Prostate gland (tissue), 2 donors: ENCODE measurements around the gene UBN1.

Experiments
- POLR2A ChIP-seq: fragments of 450-650 bp; IDR thresholded peaks from one replicate; pipeline ENCODE4 v1.6.1; 2016; ENCODE audit warnings: antibody characterized with exemption, mild to moderate bottlenecking
- TF ChIP-seq, protein P1 (sequence below), 4 experiments: fragments of 200-600 bp in 2 of 4; fragments of 450-650 bp in 2 of 4; sonication (generic) in 2 of 4; IDR thresholded peaks; 1 replicate in 3 of 4; 2 replicates in 1 of 4; pipeline ENCODE4 v1.5.1; 2016 to 2019; ENCODE audit warnings: antibody characterized with exemption in 4 of 4, mild to moderate bottlenecking in 2 of 4, moderate library complexity in 2 of 4

DNA sequence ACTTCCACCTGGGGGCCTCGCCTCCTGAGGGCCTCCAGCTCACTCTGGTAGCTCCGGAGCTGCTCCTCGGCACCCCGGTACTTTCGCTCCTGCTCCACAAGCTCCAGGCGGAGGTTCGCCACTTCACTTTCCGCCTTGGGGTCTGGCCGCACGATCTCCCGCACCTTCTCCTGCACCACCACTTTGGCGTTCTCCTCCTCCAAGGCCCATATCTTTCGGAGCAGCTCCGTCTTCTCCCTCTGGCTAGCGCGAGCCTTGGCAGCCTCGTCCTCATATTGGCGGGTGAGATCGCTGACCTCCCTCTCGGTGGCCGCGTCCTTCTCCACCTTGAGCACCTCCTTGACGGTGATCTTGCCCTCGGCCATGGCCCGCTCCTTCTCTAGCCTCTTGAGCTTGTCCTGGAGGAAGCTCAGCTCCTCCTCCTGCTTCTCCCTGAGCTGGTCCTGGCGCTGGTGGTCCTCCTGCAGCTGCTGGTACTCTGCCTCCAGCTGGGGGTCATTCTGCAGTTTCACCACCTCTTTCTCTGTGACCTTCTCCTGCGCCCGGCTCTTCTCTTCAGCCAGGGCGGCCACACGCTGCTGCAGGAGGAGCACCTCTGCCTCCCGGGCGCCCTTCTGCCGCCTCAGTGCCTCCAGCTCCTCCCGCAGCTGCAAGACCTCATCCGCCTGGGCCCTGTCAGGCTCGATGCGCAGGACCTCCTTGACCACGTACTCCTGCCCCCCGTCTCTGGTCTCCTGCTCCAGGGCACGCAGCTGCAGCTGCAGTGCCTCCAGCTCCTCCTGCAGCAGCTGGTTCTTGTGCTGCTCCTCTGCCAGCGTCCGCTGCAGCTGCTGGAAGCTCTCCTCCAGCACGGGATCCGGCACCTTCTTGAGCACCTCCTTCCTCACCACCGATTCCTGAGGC, 37.9 kb downstream of the UBN1 start:
- TF ChIP-seq, protein P1, sequence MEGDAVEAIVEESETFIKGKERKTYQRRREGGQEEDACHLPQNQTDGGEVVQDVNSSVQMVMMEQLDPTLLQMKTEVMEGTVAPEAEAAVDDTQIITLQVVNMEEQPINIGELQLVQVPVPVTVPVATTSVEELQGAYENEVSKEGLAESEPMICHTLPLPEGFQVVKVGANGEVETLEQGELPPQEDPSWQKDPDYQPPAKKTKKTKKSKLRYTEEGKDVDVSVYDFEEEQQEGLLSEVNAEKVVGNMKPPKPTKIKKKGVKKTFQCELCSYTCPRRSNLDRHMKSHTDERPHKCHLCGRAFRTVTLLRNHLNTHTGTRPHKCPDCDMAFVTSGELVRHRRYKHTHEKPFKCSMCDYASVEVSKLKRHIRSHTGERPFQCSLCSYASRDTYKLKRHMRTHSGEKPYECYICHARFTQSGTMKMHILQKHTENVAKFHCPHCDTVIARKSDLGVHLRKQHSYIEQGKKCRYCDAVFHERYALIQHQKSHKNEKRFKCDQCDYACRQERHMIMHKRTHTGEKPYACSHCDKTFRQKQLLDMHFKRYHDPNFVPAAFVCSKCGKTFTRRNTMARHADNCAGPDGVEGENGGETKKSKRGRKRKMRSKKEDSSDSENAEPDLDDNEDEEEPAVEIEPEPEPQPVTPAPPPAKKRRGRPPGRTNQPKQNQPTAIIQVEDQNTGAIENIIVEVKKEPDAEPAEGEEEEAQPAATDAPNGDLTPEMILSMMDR (IDR thresholded peaks at IDR 0.05), result no peak
- no peak for TF ChIP-seq POLR2A
